ENCODE results near the gene WASHC3. TPM values are rescaled to one million over a fixed set of nuclear protein-coding genes. Genes with fewer than 3 reads are reported as not detected.

WASHC3 gene
- total RNA-seq (ENCODE audit: unreplicated experiment) = 19.7 TPM
- long read RNA-seq, transcript WASHC3-201 (7 exons, 916 nt) = major isoform, 8 of 13 reads
- long read RNA-seq, partial matches to known transcripts = 0 of 13 reads
- long read RNA-seq, other reads (novel, unspliced or antisense) = 2 of 13 reads

- H3K36me3 Mint-ChIP-seq (ENCODE audit: low read depth, unreplicated experiment) = peaks cover 3% of the 10 kb centered on the region
- peaks cover 5% of the 10 kb centered on the region for H3K27me3 Mint-ChIP-seq (ENCODE audit: unreplicated experiment)
- H3K9me3 Mint-ChIP-seq (ENCODE audit: unreplicated experiment) = no peaks in the 10 kb centered on the region
- peak within 1 kb of the TSS; percentile 68 for H3K27ac Mint-ChIP-seq (ENCODE audit: unreplicated experiment)
- no peak for TF ChIP-seq CTCF (IDR thresholded peaks at IDR 0.05; ENCODE audit: unreplicated experiment)
- peak within 1 kb of the TSS; percentile 97 for H3K4me3 Mint-ChIP-seq (ENCODE audit: unreplicated experiment)
- peaks cover 11% of the 10 kb centered on the region for H3K4me1 Mint-ChIP-seq (ENCODE audit: unreplicated experiment)
- peak; percentile 86 for DNase-seq (ENCODE audit: low spot score)
Observed at GRCh38 chr12:102061560-102062418, at the start of gene WASHC3. Gene WASHC3, minus strand, starts transcription at chr12:102061991. Its CDS starts 29 bp downstream, at chr12:102061962.

- H3K9me3 Mint-ChIP-seq (ENCODE audit: unreplicated experiment) = no peaks in the 10 kb centered on the region
- no peak overlapping the region for H3K4me3 Mint-ChIP-seq (ENCODE audit: unreplicated experiment)
- no peak for TF ChIP-seq CTCF (IDR thresholded peaks at IDR 0.05; ENCODE audit: unreplicated experiment)
- H3K36me3 Mint-ChIP-seq (ENCODE audit: low read depth, unreplicated experiment) = peaks cover 23% of the 10 kb centered on the region
- H3K4me1 Mint-ChIP-seq (ENCODE audit: unreplicated experiment) = no peaks in the 10 kb centered on the region
- H3K27me3 Mint-ChIP-seq (ENCODE audit: unreplicated experiment) = no peaks in the 10 kb centered on the region
- no peak for DNase-seq (ENCODE audit: low spot score)
- H3K27ac Mint-ChIP-seq (ENCODE audit: unreplicated experiment) = no peak overlapping the region
Observed at GRCh38 chr12:102110782-102111181, 49.0 kb upstream of the WASHC3 start.

- DNase-seq (ENCODE audit: low spot score) = no peak
- TF ChIP-seq CTCF (IDR thresholded peaks at IDR 0.05; ENCODE audit: unreplicated experiment) = no peak
- Mint-ChIP-seq H3K4me1 (ENCODE audit: unreplicated experiment) (no peaks in the 10 kb centered on the region), H3K4me3 (ENCODE audit: unreplicated experiment) (no peak overlapping the region), H3K9me3 (ENCODE audit: unreplicated experiment) (no peaks in the 10 kb centered on the region), H3K36me3 (ENCODE audit: low read depth, unreplicated experiment) (peaks cover 40% of the 10 kb centered on the region), H3K27me3 (ENCODE audit: unreplicated experiment) (peaks cover 1% of the 10 kb centered on the region), H3K27ac (ENCODE audit: unreplicated experiment) (no peak overlapping the region)
Observed at GRCh38 chr12:102107970-102108369, 46.2 kb upstream of the WASHC3 start.

- H3K27me3 Mint-ChIP-seq (ENCODE audit: unreplicated experiment) = peaks cover 1% of the 10 kb centered on the region
- H3K4me3 Mint-ChIP-seq (ENCODE audit: unreplicated experiment) = peak overlapping the region; percentile 48
- no peak for DNase-seq (ENCODE audit: low spot score)
- TF ChIP-seq CTCF (IDR thresholded peaks at IDR 0.05; ENCODE audit: unreplicated experiment) = no peak
- H3K27ac Mint-ChIP-seq (ENCODE audit: unreplicated experiment) = no peak overlapping the region
- no peaks in the 10 kb centered on the region for H3K9me3 Mint-ChIP-seq (ENCODE audit: unreplicated experiment)
- H3K36me3 Mint-ChIP-seq (ENCODE audit: low read depth, unreplicated experiment) = peaks cover 40% of the 10 kb centered on the region
- H3K4me1 Mint-ChIP-seq (ENCODE audit: unreplicated experiment) = no peaks in the 10 kb centered on the region
Observed at GRCh38 chr12:102106905-102107304, 45.1 kb upstream of the WASHC3 start.

- Mint-ChIP-seq H3K27ac (ENCODE audit: unreplicated experiment) (no peak overlapping the region), H3K4me1 (ENCODE audit: unreplicated experiment) (no peaks in the 10 kb centered on the region), H3K4me3 (ENCODE audit: unreplicated experiment) (no peak overlapping the region), H3K36me3 (ENCODE audit: low read depth, unreplicated experiment) (no peaks in the 10 kb centered on the region), H3K9me3 (ENCODE audit: unreplicated experiment) (no peaks in the 10 kb centered on the region), H3K27me3 (ENCODE audit: unreplicated experiment) (no peaks in the 10 kb centered on the region)
- no peak for DNase-seq (ENCODE audit: low spot score)
- TF ChIP-seq CTCF (IDR thresholded peaks at IDR 0.05; ENCODE audit: unreplicated experiment) = no peak
Observed at GRCh38 chr12:102096855-102097254, 35.1 kb upstream of the WASHC3 start.

Data from endothelial cell (in vitro differentiated cells).